ENCODE measurements around the gene EDN2.

DNA sequence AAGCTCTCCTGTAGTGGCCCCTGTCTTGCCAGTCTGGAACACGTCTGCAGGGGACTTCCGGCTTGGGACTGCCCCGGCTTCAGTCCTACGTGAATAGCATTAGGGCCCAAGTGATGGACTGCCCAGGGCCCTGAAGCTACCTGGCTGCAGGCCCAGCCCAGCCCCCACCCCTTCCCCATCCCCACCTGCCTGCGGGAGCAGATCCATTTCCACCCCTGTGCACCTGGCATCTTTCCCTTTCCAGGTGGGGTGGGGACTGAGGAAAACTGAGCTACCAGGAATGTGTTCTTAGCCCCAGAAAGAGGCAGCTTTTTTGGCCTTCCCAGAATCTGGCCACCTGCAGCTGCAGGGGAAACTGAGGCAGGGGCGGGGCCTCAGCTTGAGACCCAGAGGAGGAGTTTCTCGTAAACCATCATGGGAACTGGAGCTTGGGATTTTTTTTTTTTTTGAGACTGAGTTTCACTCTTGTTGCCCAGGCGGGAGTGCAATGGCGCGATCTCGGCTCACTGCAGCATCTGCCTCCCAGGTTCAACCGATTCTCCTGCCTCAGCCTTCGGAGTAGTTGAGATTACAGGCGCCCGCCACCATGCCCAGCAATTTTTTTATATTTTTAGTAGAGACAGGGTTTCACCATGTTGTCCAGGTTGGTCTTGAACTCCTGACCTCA lies 3.2 kb downstream of the EDN2 start:
- TF ChIP-seq, protein P1, sequence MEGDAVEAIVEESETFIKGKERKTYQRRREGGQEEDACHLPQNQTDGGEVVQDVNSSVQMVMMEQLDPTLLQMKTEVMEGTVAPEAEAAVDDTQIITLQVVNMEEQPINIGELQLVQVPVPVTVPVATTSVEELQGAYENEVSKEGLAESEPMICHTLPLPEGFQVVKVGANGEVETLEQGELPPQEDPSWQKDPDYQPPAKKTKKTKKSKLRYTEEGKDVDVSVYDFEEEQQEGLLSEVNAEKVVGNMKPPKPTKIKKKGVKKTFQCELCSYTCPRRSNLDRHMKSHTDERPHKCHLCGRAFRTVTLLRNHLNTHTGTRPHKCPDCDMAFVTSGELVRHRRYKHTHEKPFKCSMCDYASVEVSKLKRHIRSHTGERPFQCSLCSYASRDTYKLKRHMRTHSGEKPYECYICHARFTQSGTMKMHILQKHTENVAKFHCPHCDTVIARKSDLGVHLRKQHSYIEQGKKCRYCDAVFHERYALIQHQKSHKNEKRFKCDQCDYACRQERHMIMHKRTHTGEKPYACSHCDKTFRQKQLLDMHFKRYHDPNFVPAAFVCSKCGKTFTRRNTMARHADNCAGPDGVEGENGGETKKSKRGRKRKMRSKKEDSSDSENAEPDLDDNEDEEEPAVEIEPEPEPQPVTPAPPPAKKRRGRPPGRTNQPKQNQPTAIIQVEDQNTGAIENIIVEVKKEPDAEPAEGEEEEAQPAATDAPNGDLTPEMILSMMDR (conservative IDR thresholded peaks at IDR 0.05; ENCODE audit: low read depth, low read length) = no peak
- TF ChIP-seq EZH2 (IDR thresholded peaks at IDR 0.05; ENCODE audit: borderline replicate concordance, low read depth, low read length, poor library complexity, severe bottlenecking) = no peak
